Kasumi-1 (cell line): ENCODE results near the gene TSPAN9.
A peak's percentile ranks its signal among the peaks of the same experiment; 100 is the strongest.

Source experiments
- DNase-seq, 2 experiments: peaks; one replicate each; lab custom pipeline; 2025; lab: John Stamatoyannopoulos, UW

Gene TSPAN9

GRCh38 chr12:3124917-3125316 is 47.7 kb downstream of the TSPAN9 start:
- DNase-seq, result no peak

GRCh38 chr12:3125674-3126073 is 48.5 kb downstream of the TSPAN9 start:
- no peak for DNase-seq

- no peak for DNase-seq
Measured at GRCh38 chr12:3127832-3128231, 50.7 kb downstream of the TSPAN9 start.

GRCh38 chr12:3128498-3129293 is 51.5 kb downstream of the TSPAN9 start:
- no peak for DNase-seq

GRCh38 chr12:3129301-3130056 is 52.3 kb downstream of the TSPAN9 start:
- peak; percentile 1 to 4 for DNase-seq

- DNase-seq, result peak; percentile 31 to 39
Measured at GRCh38 chr12:3130057-3130830, 53.1 kb downstream of the TSPAN9 start.

GRCh38 chr12:3131129-3131528 is 54.0 kb downstream of the TSPAN9 start:
- DNase-seq, result no peak

- DNase-seq, result no peak
Measured at GRCh38 chr12:3132636-3133404, 55.6 kb downstream of the TSPAN9 start.

- no peak for DNase-seq
Measured at GRCh38 chr12:3133405-3133783, 56.2 kb downstream of the TSPAN9 start.

GRCh38 chr12:3134126-3134525 is 56.9 kb downstream of the TSPAN9 start:
- no peak for DNase-seq

- DNase-seq, result no peak
Measured at GRCh38 chr12:3134526-3135135, 57.5 kb downstream of the TSPAN9 start.

GRCh38 chr12:3135522-3136461 is 58.6 kb downstream of the TSPAN9 start:
- peak; percentile 3 to 37 for DNase-seq

GRCh38 chr12:3136641-3137267 is 59.6 kb downstream of the TSPAN9 start:
- DNase-seq, result no peak

- no peak for DNase-seq
Measured at GRCh38 chr12:3137268-3137781, 60.1 kb downstream of the TSPAN9 start.

- no peak for DNase-seq
Measured at GRCh38 chr12:3137814-3138445, 60.8 kb downstream of the TSPAN9 start.

- DNase-seq, result no peak
Measured at GRCh38 chr12:3138941-3139511, 61.8 kb downstream of the TSPAN9 start.

GRCh38 chr12:3139760-3140159 is 62.6 kb downstream of the TSPAN9 start:
- no peak for DNase-seq

- no peak for DNase-seq
Measured at GRCh38 chr12:3140284-3140683, 63.1 kb downstream of the TSPAN9 start.
